T-helper 1 cell (primary cell): Measurements from ENCODE around the gene KPNB1.

Experiments
- DNase-seq, 5 donors: peaks; one replicate each; pipeline ENCODE4 v3.0.0-alpha.2; 2012 to 2020

KPNB1 gene

GRCh38 chr17:47714773-47715396, 65.2 kb downstream of the KPNB1 start:
- DNase-seq: no peak

GRCh38 chr17:47715669-47716325, 66.1 kb downstream of the KPNB1 start:
- DNase-seq: no peak

GRCh38 chr17:47716375-47716774, 66.7 kb downstream of the KPNB1 start:
- DNase-seq: no peak

- peak in 1 of 5 donors; percentile 61 for DNase-seq
Observed at GRCh38 chr17:47717261-47717697, 67.6 kb downstream of the KPNB1 start.

- no peak for DNase-seq
Observed at GRCh38 chr17:47717979-47718621, 68.4 kb downstream of the KPNB1 start.

GRCh38 chr17:47718634-47719405, 69.1 kb downstream of the KPNB1 start:
- DNase-seq: no peak

GRCh38 chr17:47719411-47720152, 69.9 kb downstream of the KPNB1 start:
- peak in 1 of 5 donors; percentile 83 for DNase-seq

- DNase-seq: no peak
Observed at GRCh38 chr17:47720196-47720595, 70.5 kb downstream of the KPNB1 start.

- DNase-seq: peak; percentile 32 to 93 (median 64)
Observed at GRCh38 chr17:47720754-47721533, 71.2 kb downstream of the KPNB1 start.

GRCh38 chr17:47721725-47722124, 72.0 kb downstream of the KPNB1 start:
- DNase-seq: peak in 1 of 5 donors; percentile 16

GRCh38 chr17:47724705-47725104, 75.0 kb downstream of the KPNB1 start:
- no peak for DNase-seq

GRCh38 chr17:47725446-47726111, 75.9 kb downstream of the KPNB1 start:
- no peak for DNase-seq

- no peak for DNase-seq
Observed at GRCh38 chr17:47726796-47727703, 77.3 kb downstream of the KPNB1 start.

GRCh38 chr17:47727704-47728036, 78.0 kb downstream of the KPNB1 start:
- no peak for DNase-seq

GRCh38 chr17:47728214-47728877, 78.6 kb downstream of the KPNB1 start:
- no peak for DNase-seq

GRCh38 chr17:47729476-47729875, 79.8 kb downstream of the KPNB1 start:
- no peak for DNase-seq

- no peak for DNase-seq
Observed at GRCh38 chr17:47730681-47731080, 81.0 kb downstream of the KPNB1 start.

- DNase-seq: no peak
Observed at GRCh38 chr17:47731396-47731795, 81.7 kb downstream of the KPNB1 start.

- no peak for DNase-seq
Observed at GRCh38 chr17:47732399-47733046, 82.8 kb downstream of the KPNB1 start.
